Effector memory CD4-positive, alpha-beta T cell (primary cell): ENCODE data around the gene RPS3.

Experiments used
- DNase-seq, 3 donors: peaks; one replicate each; pipeline ENCODE4 v3.0.0-alpha.2; 2020
- H3K27ac ChIP-seq: 2 replicates; pipeline ENCODE4 v1.7.0; 2013; ENCODE audit warnings: mild to moderate bottlenecking, low read length, moderate library complexity; ENCODE audit not compliant: insufficient read depth, poor library complexity, severe bottlenecking
- H3K27me3 ChIP-seq: replicated peaks from 2 replicates; pipeline ENCODE4 v1.7.0; 2013; ENCODE audit warnings: mild to moderate bottlenecking, low read length; ENCODE audit not compliant: insufficient read depth, control insufficient read depth, poor library complexity, severe bottlenecking
- H3K36me3 ChIP-seq: 2 replicates; pipeline ENCODE4 v1.7.0; 2013; ENCODE audit warnings: mild to moderate bottlenecking, low read length, moderate library complexity; ENCODE audit not compliant: control insufficient read depth, insufficient read depth
- H3K4me1 ChIP-seq: 2 replicates; pipeline ENCODE4 v1.7.0; 2013; ENCODE audit warnings: low read length, mild to moderate bottlenecking; ENCODE audit not compliant: control insufficient read depth, insufficient read depth, poor library complexity, severe bottlenecking
- H3K4me3 ChIP-seq: 2 replicates; pipeline ENCODE4 v1.7.0; 2013; ENCODE audit warnings: low read length, low read depth, mild to moderate bottlenecking; ENCODE audit not compliant: insufficient read depth, poor library complexity, severe bottlenecking
- H3K9me3 ChIP-seq: 2 replicates; pipeline ENCODE4 v1.7.0; 2013; ENCODE audit warnings: mild to moderate bottlenecking, low read length, moderate library complexity; ENCODE audit not compliant: control insufficient read depth

Gene RPS3

DNA sequence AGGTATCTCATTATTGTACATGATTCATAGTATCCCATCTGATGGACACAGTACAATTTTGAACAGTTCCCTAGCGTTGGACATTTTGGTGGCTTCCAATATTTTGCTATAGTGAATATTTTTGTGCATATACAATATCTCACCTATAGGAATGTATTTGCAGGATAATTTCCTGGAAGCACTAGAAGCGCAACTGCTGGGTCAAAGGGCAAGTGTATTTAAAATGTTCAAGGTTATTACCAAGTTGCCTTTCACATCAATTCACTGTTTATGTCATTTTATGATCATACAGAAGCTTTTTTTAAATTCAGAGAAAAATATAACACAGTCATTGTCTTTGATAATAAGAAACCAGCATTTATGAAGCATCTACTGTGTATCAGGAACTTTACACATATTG lies 19.1 kb upstream of the RPS3 start:
- Histone ChIP-seq H3K9me3 (no peaks in the 10 kb centered on the region), H3K27ac (no peak overlapping the region), H3K4me1 (peaks cover 7% of the 10 kb centered on the region), H3K36me3 (no peaks in the 10 kb centered on the region), H3K4me3 (no peak overlapping the region), H3K27me3 (no peaks in the 10 kb centered on the region)
- no peak for DNase-seq

DNA sequence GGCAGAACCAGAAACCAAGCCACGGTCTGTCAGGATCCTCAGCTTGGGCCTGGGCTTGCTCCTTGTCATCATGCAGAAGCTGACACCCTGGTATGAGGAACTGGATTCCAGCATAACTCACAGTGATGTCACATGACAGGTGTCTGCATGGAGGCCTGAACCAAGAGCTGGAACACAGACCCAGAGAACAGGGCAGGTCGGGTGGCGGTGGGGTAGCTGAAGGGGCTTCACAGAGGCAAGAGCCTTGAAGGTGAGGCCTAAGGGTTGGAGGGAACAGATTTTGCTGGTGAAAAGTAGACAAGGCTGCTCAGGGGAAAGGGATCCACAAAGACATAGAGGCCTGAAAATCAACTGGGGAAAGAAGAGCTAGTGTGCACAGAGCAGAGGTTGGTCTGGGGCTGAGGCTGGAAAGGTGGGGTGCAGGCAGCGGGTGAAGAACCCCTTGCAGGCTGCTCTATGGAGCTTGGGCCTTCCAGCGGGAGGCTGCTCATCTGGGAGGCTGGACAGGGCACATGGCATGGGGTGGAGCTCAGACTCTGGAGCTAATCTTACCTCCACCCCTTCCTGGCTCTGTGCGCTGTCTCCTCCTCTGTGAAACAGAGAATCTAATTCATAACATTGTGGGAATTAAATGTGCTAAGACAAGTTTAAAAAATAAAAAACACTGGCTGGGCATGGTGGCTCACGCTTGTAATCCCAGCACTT lies 18.4 kb upstream of the RPS3 start:
- peaks cover 7% of the 10 kb centered on the region for H3K4me1 ChIP-seq
- H3K36me3 ChIP-seq = no peaks in the 10 kb centered on the region
- DNase-seq = no peak

DNA sequence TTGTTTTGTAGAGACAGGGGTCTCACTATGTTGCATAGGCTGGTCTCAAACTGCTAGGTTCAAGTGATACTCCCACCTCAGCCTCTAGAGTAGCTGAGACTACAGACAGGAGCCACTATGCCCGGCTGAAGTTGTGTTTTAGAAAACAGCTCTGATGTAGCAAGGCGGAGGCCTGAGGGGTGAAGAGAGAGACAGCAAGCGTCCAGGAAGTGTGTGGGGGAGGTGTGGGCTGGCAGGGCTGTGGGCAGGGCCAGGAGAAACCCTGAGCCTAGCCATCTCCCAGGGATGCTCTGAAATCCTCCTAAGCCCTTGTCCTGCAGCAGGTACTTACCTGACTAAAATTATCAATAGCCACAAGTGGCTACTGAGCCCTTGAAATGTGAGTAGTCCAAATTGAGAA lies 16.1 kb upstream of the RPS3 start:
- no peak for DNase-seq
- H3K4me3 ChIP-seq = no peak overlapping the region
- H3K36me3 ChIP-seq = no peaks in the 10 kb centered on the region
- H3K4me1 ChIP-seq = peaks cover 7% of the 10 kb centered on the region
- peak overlapping the region; percentile 25 for H3K27ac ChIP-seq
- no peaks in the 10 kb centered on the region for H3K9me3 ChIP-seq
- no peaks in the 10 kb centered on the region for H3K27me3 ChIP-seq

More for the DNA sequence above, 18.4 kb upstream of the RPS3 start:
- H3K4me3 ChIP-seq = no peak overlapping the region
- no peaks in the 10 kb centered on the region for H3K9me3 ChIP-seq
- no peaks in the 10 kb centered on the region for H3K27me3 ChIP-seq
- H3K27ac ChIP-seq = no peak overlapping the region

DNA sequence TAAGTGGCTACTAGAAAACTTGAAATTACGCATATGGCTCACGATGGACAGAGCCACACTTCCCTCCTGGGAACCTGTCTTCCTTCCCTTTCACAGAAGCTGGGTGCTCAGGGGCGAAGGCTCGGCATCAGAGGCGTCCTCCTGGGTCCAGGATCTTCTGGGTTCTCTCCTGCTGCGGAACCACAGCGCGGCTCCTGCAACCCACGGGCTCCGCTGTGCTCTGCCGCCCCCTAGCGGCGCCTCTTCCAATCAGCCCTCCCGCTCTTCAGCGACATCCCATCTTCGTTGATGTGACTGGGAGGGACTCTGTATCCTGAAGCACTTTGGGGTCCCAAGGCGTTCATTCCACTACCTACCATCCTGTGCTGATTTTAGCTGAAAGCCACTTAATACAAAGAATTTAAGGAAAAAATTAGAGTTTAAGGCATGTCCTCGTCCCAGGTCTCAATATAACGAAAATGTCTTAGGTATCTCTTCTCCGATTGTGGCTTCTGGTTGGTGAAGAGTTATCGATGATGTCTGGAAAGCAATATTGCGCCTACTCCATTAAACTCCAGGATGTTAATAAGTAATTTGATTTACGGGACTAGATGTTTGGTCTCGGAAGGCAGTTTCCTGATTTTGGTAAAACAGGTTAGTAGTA lies 14.8 kb upstream of the RPS3 start:
- Histone ChIP-seq H3K9me3 (no peaks in the 10 kb centered on the region), H3K27ac (no peak overlapping the region), H3K4me3 (no peak overlapping the region), H3K36me3 (no peaks in the 10 kb centered on the region), H3K27me3 (no peaks in the 10 kb centered on the region), H3K4me1 (peaks cover 7% of the 10 kb centered on the region)
- peak; percentile 44 to 64 (median 48) for DNase-seq

DNA sequence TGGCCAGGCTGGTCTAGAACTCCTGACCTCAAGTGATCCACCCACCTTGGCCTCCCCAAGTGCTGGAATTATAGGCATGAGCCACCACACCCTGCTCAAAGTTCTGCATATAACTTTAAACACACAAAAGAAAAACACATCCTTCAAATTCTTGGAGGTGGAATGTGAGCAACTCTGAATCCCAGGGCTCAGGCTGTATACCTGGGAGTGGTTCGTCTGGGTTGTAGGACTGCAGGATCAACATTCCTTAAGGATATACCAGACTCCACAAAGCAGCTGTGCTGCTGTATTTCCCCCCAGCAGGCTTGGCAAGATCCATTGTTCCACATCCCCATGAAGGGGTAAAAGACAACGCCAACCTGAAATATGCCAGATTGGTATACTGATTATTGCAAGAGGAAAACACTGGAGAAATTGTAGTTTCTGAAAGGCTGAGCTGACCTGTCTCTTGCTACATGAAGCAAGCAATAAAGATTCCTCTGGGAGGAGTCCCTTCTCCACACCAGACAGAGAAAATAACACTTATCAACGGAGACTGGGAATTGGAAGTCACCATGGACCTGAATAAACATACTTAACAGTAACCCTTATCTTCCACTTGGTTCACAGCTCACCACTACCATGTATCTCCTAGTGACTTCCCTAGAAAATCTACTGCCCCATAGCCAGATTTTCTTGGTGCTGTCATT lies 12.2 kb upstream of the RPS3 start:
- no peak overlapping the region for H3K27ac ChIP-seq
- H3K9me3 ChIP-seq = no peaks in the 10 kb centered on the region
- peaks cover 7% of the 10 kb centered on the region for H3K4me1 ChIP-seq
- no peak for DNase-seq
- H3K4me3 ChIP-seq = no peak overlapping the region
- H3K27me3 ChIP-seq = no peaks in the 10 kb centered on the region
- H3K36me3 ChIP-seq = no peaks in the 10 kb centered on the region

DNA sequence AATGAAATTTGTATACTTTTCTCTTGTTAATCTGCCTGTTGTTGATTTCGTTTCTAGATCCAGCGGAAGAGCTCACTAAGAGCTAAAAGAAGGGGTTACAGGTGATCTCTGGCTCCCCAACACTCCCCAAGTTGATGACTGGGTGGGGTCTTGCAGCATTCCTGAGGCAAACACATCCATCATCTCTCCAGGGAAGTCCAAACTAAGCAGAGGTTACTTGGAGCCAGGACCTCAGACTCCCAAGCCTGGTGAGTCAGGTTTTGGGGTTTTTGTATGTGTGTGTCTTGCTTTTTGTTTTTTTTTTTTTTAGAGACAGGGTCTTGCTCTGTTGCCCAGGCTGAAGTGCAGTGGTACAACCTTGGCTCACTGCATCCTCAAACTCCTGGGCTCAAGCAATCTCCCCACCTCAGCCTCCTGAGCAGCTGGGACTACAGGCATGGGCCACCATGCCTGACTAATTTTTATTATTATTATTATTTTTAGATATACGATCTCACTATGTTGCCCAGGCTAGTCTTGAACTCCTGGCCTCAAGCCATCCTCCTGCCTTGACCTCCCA lies 11.5 kb upstream of the RPS3 start:
- H3K9me3 ChIP-seq = no peaks in the 10 kb centered on the region
- DNase-seq = no peak
- H3K27ac ChIP-seq = no peak overlapping the region

DNA sequence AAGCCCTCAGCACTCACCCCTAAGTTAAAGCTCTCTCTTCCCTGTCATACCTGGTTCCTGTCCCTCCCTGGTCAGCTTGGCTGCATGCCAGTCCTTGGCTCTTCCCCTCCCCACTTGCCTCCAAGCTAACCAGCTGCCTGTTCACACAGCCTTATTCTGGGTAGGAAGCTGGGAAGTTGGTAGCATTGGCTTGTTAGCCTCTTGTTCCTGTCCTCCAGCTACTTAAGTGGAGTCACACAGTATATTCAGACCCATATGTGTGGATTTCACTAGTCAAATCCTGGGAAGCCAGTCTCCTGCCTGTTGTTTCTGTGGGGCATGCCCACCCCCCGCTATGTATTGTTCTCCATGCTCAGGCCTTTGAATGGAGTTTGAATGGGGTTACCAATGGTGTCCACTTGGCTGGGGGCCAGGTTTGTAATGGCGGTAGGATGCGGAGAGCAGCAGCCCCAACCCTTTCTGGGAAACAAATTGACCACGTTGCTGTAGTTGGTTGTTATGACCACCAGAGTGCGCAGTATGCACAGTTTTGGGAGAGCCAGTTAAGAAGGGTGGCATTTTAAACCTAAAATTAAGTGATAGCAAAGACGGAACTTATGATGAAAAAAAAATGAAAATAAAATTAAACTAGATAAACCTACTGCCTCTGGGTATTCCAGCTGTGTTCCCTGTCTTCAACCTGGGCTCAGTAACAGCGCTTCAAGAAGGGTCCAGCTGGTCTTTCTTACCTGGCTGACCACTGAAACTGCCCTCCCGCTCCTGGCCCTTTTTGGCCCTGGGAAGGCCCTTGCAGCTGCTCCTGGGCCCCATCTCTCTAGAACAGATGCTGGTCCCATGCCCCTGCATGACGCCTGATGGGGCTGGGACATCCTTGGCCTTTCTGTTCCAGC lies 10.7 kb upstream of the RPS3 start:
- Histone ChIP-seq H3K4me3 (no peak overlapping the region), H3K36me3 (no peaks in the 10 kb centered on the region), H3K9me3 (no peaks in the 10 kb centered on the region), H3K4me1 (peaks cover 3% of the 10 kb centered on the region), H3K27me3 (no peaks in the 10 kb centered on the region), H3K27ac (no peak overlapping the region)
- DNase-seq = peak; percentile 34 to 57 (median 49)

More for the DNA sequence above, 11.5 kb upstream of the RPS3 start:
- H3K4me3 ChIP-seq = no peak overlapping the region
- H3K27me3 ChIP-seq = no peaks in the 10 kb centered on the region
- peaks cover 7% of the 10 kb centered on the region for H3K4me1 ChIP-seq
- H3K36me3 ChIP-seq = no peaks in the 10 kb centered on the region

DNA sequence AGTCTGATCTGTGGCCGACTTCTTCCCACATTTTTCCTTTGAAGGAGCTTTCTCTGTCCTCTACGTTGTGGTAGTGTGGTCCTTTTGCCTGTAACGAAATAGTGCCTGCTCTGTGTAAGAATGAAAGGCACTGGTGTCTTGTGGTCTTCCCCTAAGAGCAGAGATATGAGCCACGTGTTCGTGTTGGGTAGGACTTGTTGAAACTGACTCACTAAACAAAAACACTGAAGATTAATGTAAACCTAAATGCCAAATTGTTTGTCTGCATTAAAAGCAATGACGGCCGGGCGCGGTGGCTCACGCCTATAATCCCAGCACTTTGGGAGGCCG lies 10.1 kb upstream of the RPS3 start:
- Histone ChIP-seq H3K27me3 (no peaks in the 10 kb centered on the region), H3K27ac (no peak overlapping the region), H3K4me1 (peaks cover 2% of the 10 kb centered on the region), H3K9me3 (no peaks in the 10 kb centered on the region), H3K4me3 (no peak overlapping the region), H3K36me3 (no peaks in the 10 kb centered on the region)
- no peak for DNase-seq

DNA sequence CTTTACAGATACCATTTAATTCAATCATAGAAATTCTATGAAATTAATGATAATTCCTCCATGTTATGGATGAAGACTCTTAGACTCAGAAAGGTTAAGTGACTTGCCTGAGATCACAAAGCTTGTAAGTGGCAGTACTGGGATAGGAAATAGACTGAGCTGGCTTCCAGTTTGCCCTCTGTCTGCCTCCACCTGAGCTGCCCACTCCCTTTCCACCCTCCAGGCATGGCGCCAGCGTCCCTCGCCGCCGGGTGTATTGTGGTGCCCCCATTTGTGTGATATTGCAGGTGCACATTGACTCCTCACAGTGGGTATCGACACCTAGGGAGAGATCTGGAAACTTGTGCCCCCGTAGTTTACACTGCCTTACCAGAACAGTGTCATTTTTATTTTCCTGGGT lies 9.4 kb upstream of the RPS3 start:
- H3K4me3 ChIP-seq = no peak overlapping the region
- no peak overlapping the region for H3K27ac ChIP-seq
- H3K27me3 ChIP-seq = no peaks in the 10 kb centered on the region
- H3K9me3 ChIP-seq = no peaks in the 10 kb centered on the region
- DNase-seq = no peak
- no peaks in the 10 kb centered on the region for H3K4me1 ChIP-seq
- no peaks in the 10 kb centered on the region for H3K36me3 ChIP-seq
